Thyroid gland (tissue), 4 donors: Measurements from ENCODE around the gene ESPNL. TPM values are rescaled to one million over a fixed set of nuclear protein-coding genes. Genes with fewer than 3 reads are reported as not detected.

Experiments used
- DNase-seq, 2 donors: peaks; one replicate each; pipeline ENCODE4 v3.0.0-alpha.2; 2019
- H3K27ac ChIP-seq, 3 donors: fragments of 200-600 bp; sonication (generic); 1 replicate in 2 of 3; 2 replicates in 1 of 3; pipeline ENCODE4 v1.5.1; 2016 to 2019; ENCODE audit warnings: mild to moderate bottlenecking in 1 of 3, moderate library complexity in 1 of 3
- H3K27me3 ChIP-seq: fragments of 200-600 bp; sonication (generic); one replicate; pipeline ENCODE4 v1.5.1; 2019
- H3K36me3 ChIP-seq, 2 donors: fragments of 200-600 bp; sonication (generic); one replicate each; pipeline ENCODE4 v1.5.1; 2016 to 2019
- H3K4me1 ChIP-seq, 2 donors: fragments of 200-600 bp; sonication (generic); one replicate each; pipeline ENCODE4 v1.5.1; 2017 to 2019
- H3K4me3 ChIP-seq, 3 donors: fragments of 200-600 bp; sonication (generic); replicated peaks in 1 of 3; 1 replicate in 2 of 3; 2 replicates in 1 of 3; pipeline ENCODE4 v1.5.1; 2016; ENCODE audit warnings: mild to moderate bottlenecking in 1 of 3
- H3K9me3 ChIP-seq: fragments of 200-600 bp; sonication (generic); one replicate; pipeline ENCODE4 v1.5.1; 2017
- POLR2A ChIP-seq, 2 donors: fragments of 450-650 bp; IDR thresholded peaks; one replicate each; pipeline ENCODE4 v1.6.1; 2017; ENCODE audit warnings: antibody characterized with exemption in 2 of 2, mild to moderate bottlenecking in 2 of 2, moderate library complexity in 1 of 2
- WGBS, 2 donors: methylation state at CpG; one replicate each; pipeline ENCODE4 v1.1.5; 2017; 5-methylcytosine and 5-hydroxymethylcytosine counted together
- intact Hi-C: fragments of 100-400 bp; cut with DNase I; formaldehyde crosslinking; loops from one replicate; pipeline ENCODE4 v1.15.1; 2023
- total RNA-seq, 4 donors: library from RNA; depleted of rRNA; stranded (reverse); fragments of >200 nt; gene quantifications; one replicate each; pipeline ENCODE4 v1.2.3, GENCODE V29; 2016
- TF ChIP-seq, protein P1 (sequence below), 6 experiments: fragments of 200-600 bp in 3 of 6; fragments of 450-650 bp in 3 of 6; sonication (generic) in 3 of 6; IDR thresholded peaks; one replicate each; pipeline ENCODE4 v1.5.1; 2016 to 2019; ENCODE audit warnings: antibody characterized with exemption in 6 of 6, mild to moderate bottlenecking in 2 of 6, inconsistent platforms in 1 of 6, moderate library complexity in 1 of 6

The ESPNL gene
- total RNA-seq, 4 donors from 2014 or later = 0.11 to 3.8 (median 2.6) TPM

DNA sequence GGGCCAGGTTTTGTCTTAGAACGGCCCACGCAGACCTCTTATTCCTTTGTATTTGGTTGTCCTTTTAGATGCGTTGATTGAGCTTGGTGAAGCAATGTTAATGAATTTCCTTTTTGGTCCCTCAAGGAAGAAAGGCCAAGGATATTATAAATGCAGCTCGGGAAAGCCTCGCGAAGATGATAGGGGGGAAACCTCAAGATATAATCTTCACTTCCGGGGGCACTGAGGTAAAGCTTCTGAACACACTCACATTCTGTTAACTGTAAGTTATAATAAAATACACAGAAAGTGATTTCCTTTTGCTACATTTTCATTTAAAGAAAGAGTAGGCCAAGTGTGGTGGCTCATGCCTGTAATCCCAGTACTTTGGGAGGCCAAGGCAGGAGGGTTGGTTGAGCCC, 32.2 kb upstream of the ESPNL start:
- TF ChIP-seq POLR2A (IDR thresholded peaks at IDR 0.05) = no peak
- TF ChIP-seq, protein P1, sequence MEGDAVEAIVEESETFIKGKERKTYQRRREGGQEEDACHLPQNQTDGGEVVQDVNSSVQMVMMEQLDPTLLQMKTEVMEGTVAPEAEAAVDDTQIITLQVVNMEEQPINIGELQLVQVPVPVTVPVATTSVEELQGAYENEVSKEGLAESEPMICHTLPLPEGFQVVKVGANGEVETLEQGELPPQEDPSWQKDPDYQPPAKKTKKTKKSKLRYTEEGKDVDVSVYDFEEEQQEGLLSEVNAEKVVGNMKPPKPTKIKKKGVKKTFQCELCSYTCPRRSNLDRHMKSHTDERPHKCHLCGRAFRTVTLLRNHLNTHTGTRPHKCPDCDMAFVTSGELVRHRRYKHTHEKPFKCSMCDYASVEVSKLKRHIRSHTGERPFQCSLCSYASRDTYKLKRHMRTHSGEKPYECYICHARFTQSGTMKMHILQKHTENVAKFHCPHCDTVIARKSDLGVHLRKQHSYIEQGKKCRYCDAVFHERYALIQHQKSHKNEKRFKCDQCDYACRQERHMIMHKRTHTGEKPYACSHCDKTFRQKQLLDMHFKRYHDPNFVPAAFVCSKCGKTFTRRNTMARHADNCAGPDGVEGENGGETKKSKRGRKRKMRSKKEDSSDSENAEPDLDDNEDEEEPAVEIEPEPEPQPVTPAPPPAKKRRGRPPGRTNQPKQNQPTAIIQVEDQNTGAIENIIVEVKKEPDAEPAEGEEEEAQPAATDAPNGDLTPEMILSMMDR (IDR thresholded peaks at IDR 0.05) = no peak
- Histone ChIP-seq H3K36me3 (peaks cover 16 to 21% of the 10 kb centered on the region in 2 donors), H3K9me3 (no peaks in the 10 kb centered on the region), H3K27ac (no peak overlapping the region), H3K27me3 (no peaks in the 10 kb centered on the region), H3K4me3 (no peak overlapping the region), H3K4me1 (no peaks in the 10 kb centered on the region)
- intact Hi-C loops = loop anchor here (10.0 kb wide), 1 partner anchor 167 kb away; no protein-coding TSS in a partner anchor
- no peak for DNase-seq
- WGBS, 2 donors = 94 to 95% methylated on average over 7 of the region's 7 CpGs

DNA sequence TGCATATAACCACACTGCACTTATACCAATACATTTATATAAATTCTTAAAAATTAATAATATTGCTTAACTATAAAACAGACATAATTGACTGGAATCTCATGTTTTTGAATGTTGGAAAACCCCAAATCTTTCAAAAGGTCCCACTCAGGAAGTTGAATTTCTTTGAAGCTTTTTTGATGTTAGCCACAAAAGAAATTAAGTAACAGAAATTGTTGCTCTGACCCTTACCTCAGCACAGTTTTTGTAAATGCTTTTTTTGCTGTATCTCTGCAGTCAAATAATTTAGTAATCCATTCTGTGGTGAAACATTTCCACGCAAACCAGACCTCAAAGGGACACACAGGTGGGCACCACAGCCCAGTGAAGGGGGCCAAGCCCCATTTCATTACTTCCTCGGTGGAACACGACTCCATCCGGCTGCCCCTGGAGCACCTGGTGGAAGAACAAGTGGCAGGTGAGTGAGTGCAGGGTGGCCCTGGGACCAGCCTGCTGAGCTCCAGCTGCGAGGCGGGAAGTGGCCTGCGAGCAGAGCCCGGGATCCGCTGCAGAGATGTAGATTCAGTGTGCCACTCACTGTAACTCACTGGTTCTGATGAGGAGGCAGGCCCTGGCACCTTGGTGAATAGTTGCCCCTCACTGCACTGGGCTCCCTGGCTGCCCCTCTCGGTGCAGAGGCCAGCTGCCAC, 31.0 kb upstream of the ESPNL start:
- DNase-seq = no peak
- Histone ChIP-seq H3K4me1 (no peaks in the 10 kb centered on the region), H3K36me3 (peaks cover 16 to 21% of the 10 kb centered on the region in 2 donors), H3K27me3 (no peaks in the 10 kb centered on the region), H3K4me3 (no peak overlapping the region), H3K9me3 (no peaks in the 10 kb centered on the region), H3K27ac (no peak overlapping the region)
- 93 to 97% methylated on average over 5 to 10 of the region's 10 CpGs for WGBS, 2 donors
- TF ChIP-seq, protein P1 (IDR thresholded peaks at IDR 0.05) = no peak
- no peak for TF ChIP-seq POLR2A (IDR thresholded peaks at IDR 0.05)
- intact Hi-C loops = loop anchor here (10.0 kb wide), 1 partner anchor 166 kb away; no protein-coding TSS in a partner anchor

DNA sequence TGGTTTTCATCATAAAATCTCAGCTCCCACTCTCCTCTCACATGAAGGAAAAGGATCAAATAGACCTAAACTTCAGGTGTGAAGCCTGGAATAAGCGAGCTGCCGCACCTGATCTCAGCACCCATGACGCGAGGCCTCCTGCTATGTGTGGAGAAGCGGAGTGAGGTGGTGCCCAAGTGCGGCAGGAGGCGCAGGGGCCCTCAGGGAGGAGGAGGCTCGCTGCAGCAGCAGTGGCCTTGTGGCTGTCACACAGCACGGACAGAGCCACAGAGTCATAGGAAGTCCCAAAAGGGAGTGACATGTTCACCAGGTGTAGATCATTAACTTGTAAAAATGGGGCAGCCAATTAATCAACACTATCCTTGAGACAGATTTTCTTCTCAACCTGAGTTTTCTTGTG, 30.3 kb upstream of the ESPNL start:
- TF ChIP-seq, protein P1 (IDR thresholded peaks at IDR 0.05) = no peak
- no peak for TF ChIP-seq POLR2A (IDR thresholded peaks at IDR 0.05)
- Histone ChIP-seq H3K27me3 (no peaks in the 10 kb centered on the region), H3K4me1 (no peaks in the 10 kb centered on the region), H3K9me3 (no peaks in the 10 kb centered on the region), H3K4me3 (no peak overlapping the region), H3K27ac (no peak overlapping the region), H3K36me3 (peaks cover 16 to 21% of the 10 kb centered on the region in 2 donors)
- WGBS, 2 donors = 96 to 97% methylated on average over 9 of the region's 9 CpGs
- no peak for DNase-seq
- intact Hi-C loops = loop anchor here (10.0 kb wide), 1 partner anchor 165 kb away; no protein-coding TSS in a partner anchor

DNA sequence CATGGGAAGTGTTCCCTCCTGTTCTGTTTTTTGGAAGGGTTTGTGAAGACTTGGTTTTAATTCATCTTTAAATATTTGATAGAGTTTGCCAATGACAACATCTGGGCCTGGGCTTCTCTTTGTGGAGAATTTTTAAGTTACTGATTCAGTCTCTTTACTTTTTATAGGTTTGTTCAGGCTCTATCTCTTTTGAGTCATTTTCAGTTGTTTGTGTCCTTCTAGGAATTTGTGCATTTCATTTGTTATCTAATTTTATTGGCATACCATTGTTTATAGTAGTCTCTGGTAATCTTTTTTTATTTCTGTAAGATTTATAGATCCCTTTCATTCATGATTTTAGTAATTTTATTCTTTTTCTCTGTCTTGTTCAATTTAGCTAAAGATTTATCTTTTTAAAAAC, 24.7 kb upstream of the ESPNL start:
- Histone ChIP-seq H3K27me3 (no peaks in the 10 kb centered on the region), H3K4me1 (no peaks in the 10 kb centered on the region), H3K36me3 (peaks cover 2 to 5% of the 10 kb centered on the region in 2 donors), H3K9me3 (no peaks in the 10 kb centered on the region), H3K27ac (no peak overlapping the region), H3K4me3 (no peak overlapping the region)
- intact Hi-C loops = no loop called here
- TF ChIP-seq POLR2A (IDR thresholded peaks at IDR 0.05) = no peak
- TF ChIP-seq, protein P1 (IDR thresholded peaks at IDR 0.05) = no peak
- DNase-seq = no peak

DNA sequence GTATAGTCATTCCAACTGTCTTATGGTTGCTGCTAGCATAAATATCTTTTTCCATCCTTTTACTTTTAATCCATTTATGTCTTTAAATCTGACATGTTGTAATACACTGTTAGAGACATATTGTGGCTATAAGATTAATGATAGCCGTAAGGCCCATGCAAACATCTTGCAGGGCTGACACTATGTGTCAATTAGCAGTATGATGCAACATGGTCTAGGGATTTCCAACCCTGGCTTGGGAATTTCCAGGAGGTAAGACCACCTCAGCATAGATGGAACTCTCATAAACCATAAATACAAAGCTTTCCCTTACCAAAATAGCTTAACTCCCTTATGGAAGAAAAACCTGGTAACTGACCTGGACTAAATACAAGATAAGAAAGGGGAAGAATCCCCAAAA, 22.8 kb upstream of the ESPNL start:
- H3K27me3 ChIP-seq = no peaks in the 10 kb centered on the region
- no peak for TF ChIP-seq POLR2A (IDR thresholded peaks at IDR 0.05)
- TF ChIP-seq, protein P1 (IDR thresholded peaks at IDR 0.05) = no peak
- intact Hi-C loops = no loop called here
- WGBS, 2 donors = 97 to 100% methylated on average over 1 of the region's 1 CpG
- peaks cover 0 to 5% of the 10 kb centered on the region in 2 donors for H3K36me3 ChIP-seq
- H3K27ac ChIP-seq = no peak overlapping the region
- H3K4me1 ChIP-seq = no peaks in the 10 kb centered on the region
- H3K4me3 ChIP-seq = no peak overlapping the region
- no peaks in the 10 kb centered on the region for H3K9me3 ChIP-seq
- no peak for DNase-seq
